Naive thymus-derived CD8-positive, alpha-beta T cell (primary cell): Measurements from ENCODE around the gene FLRT2. TPM values are rescaled to one million over a fixed set of nuclear protein-coding genes. Genes with fewer than 3 reads are reported as not detected.

ENCODE experiments used
- ATAC-seq, 2 donors: fragments of 150-1000 bp; cut with Tn5 transposase in 1 of 2; sonication (Bioruptor Pico), chemical (Tn5 transposase) in 1 of 2; 1 replicate in 1 of 2; 2 replicates in 1 of 2; pipeline ENCODE4 v1.10.0; 2021; ENCODE audit warnings: mild to moderate bottlenecking in 2 of 2, moderate library complexity in 2 of 2
- POLR2A ChIA-PET: fragments of 350-600 bp; sonication (Branson Sonifier 250); formaldehyde crosslinking; loops from one replicate; lab custom pipeline; 2021; ENCODE audit warnings: antibody characterized with exemption; lab: Charles Lee
- DNase-seq, 10 donors: peaks; one replicate each; pipeline versions ENCODE4 v3.0.0 to v3.0.0-alpha.2; 2020 to 2022
- H3K27ac Mint-ChIP-seq, 10 donors: one replicate each; pipeline ENCODE4 v1.8.0; 2020 to 2022; ENCODE audit warnings: mild to moderate bottlenecking in 10 of 10, mixed read lengths in 10 of 10, moderate library complexity in 4 of 10, inconsistent platforms in 1 of 10
- H3K27me3 Mint-ChIP-seq, 5 donors: one replicate each; pipeline ENCODE4 v1.8.0; 2021 to 2022; ENCODE audit warnings: mixed read lengths in 5 of 5
- H3K36me3 Mint-ChIP-seq, 3 donors: one replicate each; pipeline ENCODE4 v1.8.0; 2020 to 2022; ENCODE audit warnings: mixed read lengths in 3 of 3, mild to moderate bottlenecking in 2 of 3, inconsistent platforms in 1 of 3
- H3K4me1 Mint-ChIP-seq, 4 donors: one replicate each; pipeline ENCODE4 v1.8.0; 2021 to 2022; ENCODE audit warnings: mixed read lengths in 4 of 4
- H3K4me3 Mint-ChIP-seq, 10 donors: one replicate each; pipeline ENCODE4 v1.8.0; 2020 to 2022; ENCODE audit warnings: mild to moderate bottlenecking in 10 of 10, mixed read lengths in 10 of 10, moderate library complexity in 6 of 10, inconsistent platforms in 1 of 10
- H3K9me3 Mint-ChIP-seq, 9 donors: one replicate each; pipeline ENCODE4 v1.8.0; 2020 to 2022; ENCODE audit warnings: mixed read lengths in 9 of 9, mild to moderate bottlenecking in 3 of 9, inconsistent platforms in 1 of 9, moderate library complexity in 1 of 9
- polyA plus RNA-seq, 3 donors: library from polyadenylated mRNA; unstranded; fragments of 300-500 nt; fragmentation: Illumina TruSeq; gene quantifications; one replicate each; pipeline ENCODE4 v1.2.3, GENCODE V29; 2021
- total RNA-seq, 8 experiments: library from RNA in 2 of 8; stranded (reverse) in 2 of 8; gene quantifications; one replicate each; pipeline ENCODE4 v1.2.3 and lab custom pipeline; 2021 to 2026

The FLRT2 gene
- total and polyA plus RNA-seq, 5 experiments from 2014 or later = not detected

- POLR2A ChIA-PET = no interaction called here
- Mint-ChIP-seq H3K4me3 (peak overlapping the region in 1 of 10 donors; percentile 34), H3K4me1 (peaks cover 2 to 13% (median 11%) of the 10 kb centered on the region in 4 donors), H3K36me3 (peaks cover 0 to 5% (median 0%) of the 10 kb centered on the region in 3 donors), H3K9me3 (peaks cover 0 to 13% (median 0%) of the 10 kb centered on the region in 9 donors), H3K27me3 (peaks cover 0 to 25% (median 6%) of the 10 kb centered on the region in 5 donors), H3K27ac (no peak overlapping the region)
- ATAC-seq = no peak
- peak in 1 of 10 donors; percentile 11 for DNase-seq
Measured at GRCh38 chr14:85587151-85587711, 57.3 kb downstream of the FLRT2 start.

DNA sequence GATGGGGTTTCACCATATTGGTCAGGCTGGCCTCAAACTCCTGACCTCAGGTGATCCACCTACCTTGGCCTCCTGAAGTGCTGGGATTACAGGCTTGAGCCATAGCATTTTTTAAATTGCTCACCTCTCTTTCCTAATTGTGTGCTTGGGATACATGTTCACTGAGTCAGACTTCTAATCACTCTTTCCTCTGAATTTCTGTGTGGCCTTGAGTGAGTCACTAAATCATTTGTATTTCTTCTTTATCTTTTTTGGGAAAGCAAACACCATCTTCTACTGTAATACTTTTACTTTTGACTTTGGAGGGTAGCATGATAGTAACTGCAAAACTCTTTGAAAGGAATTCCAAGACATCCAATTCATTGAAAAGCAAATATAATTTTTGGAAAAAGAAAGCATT lies 60.8 kb downstream of the FLRT2 start:
- Mint-ChIP-seq H3K9me3 (peaks cover 0 to 13% (median 0%) of the 10 kb centered on the region in 9 donors), H3K4me3 (no peak overlapping the region), H3K36me3 (peaks cover 0 to 5% (median 0%) of the 10 kb centered on the region in 3 donors), H3K27ac (no peak overlapping the region), H3K4me1 (peaks cover 2 to 13% (median 11%) of the 10 kb centered on the region in 4 donors), H3K27me3 (peaks cover 0 to 25% (median 4%) of the 10 kb centered on the region in 5 donors)
- ATAC-seq = no peak
- no peak for DNase-seq
- POLR2A ChIA-PET = no interaction called here

- peaks cover 0 to 13% (median 0%) of the 10 kb centered on the region in 9 donors for H3K9me3 Mint-ChIP-seq
- H3K4me3 Mint-ChIP-seq = no peak overlapping the region
- H3K4me1 Mint-ChIP-seq = no peaks in the 10 kb centered on the region
- no peak for DNase-seq
- no peak overlapping the region for H3K27ac Mint-ChIP-seq
- no peak for ATAC-seq
- POLR2A ChIA-PET = no interaction called here
- H3K36me3 Mint-ChIP-seq = peaks cover 0 to 5% (median 0%) of the 10 kb centered on the region in 3 donors
- peaks cover 0 to 20% (median 4%) of the 10 kb centered on the region in 5 donors for H3K27me3 Mint-ChIP-seq
Measured at GRCh38 chr14:85594217-85594616, 64.3 kb downstream of the FLRT2 start.

DNA sequence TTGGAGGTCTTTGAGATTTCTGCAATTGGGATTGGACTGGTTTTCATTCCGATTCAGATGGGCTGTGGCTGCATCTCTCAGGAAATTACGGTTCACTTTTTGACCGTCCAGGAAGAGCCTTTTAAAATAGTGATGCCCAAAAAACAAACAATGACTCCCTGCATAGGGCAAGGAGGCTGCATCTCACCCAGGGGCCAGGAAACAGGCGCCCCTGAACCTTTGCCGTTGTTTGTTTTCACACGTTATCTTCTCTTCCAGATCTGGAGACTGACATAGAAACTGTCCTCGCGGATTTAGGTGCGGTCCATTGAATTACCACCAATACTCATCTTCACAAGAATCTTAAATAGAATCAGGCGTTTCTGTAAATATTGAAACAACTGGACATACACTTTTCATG lies 66.0 kb downstream of the FLRT2 start:
- POLR2A ChIA-PET = no interaction called here
- Mint-ChIP-seq H3K36me3 (peaks cover 0 to under 1% (median 0%) of the 10 kb centered on the region in 3 donors), H3K4me1 (no peaks in the 10 kb centered on the region), H3K27me3 (peaks cover 0 to 9% (median 2%) of the 10 kb centered on the region in 5 donors), H3K27ac (no peak overlapping the region), H3K4me3 (no peak overlapping the region), H3K9me3 (peaks cover 0 to 10% (median 0%) of the 10 kb centered on the region in 9 donors)
- ATAC-seq (no peak), DNase-seq (no peak)

- Mint-ChIP-seq H3K4me1 (no peaks in the 10 kb centered on the region), H3K27me3 (peaks cover 0 to 9% (median 1%) of the 10 kb centered on the region in 5 donors), H3K4me3 (no peak overlapping the region), H3K36me3 (no peaks in the 10 kb centered on the region), H3K27ac (no peak overlapping the region), H3K9me3 (peaks cover 0 to 10% (median 0%) of the 10 kb centered on the region in 9 donors)
- DNase-seq (no peak), ATAC-seq (no peak)
- POLR2A ChIA-PET = no interaction called here
Measured at GRCh38 chr14:85596562-85596961, 66.6 kb downstream of the FLRT2 start.

DNA sequence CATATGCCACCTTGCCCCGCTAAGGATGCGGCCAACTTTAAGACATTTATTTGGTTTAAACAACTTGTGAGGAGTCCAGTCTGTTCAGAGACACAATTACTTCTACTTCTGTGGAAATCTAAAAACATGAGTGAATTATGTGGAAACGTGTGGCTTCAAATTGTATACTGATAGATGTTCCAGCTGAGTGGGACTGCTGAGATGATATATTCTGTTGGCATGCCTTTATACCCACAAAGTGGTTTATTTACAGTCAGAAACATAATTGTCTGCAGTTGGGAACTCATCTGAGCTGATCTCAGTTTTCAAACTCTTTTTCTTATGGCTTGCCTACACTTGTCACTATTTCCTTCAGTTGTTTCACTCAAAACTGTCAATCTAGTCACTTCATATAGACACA lies 67.8 kb downstream of the FLRT2 start:
- no peaks in the 10 kb centered on the region for H3K4me1 Mint-ChIP-seq
- peaks cover 0 to 10% (median 0%) of the 10 kb centered on the region in 9 donors for H3K9me3 Mint-ChIP-seq
- ATAC-seq (no peak), DNase-seq (no peak)
- POLR2A ChIA-PET = no interaction called here
- H3K27me3 Mint-ChIP-seq = peaks cover 0 to 9% (median 0%) of the 10 kb centered on the region in 5 donors
- no peak overlapping the region for H3K27ac Mint-ChIP-seq
- H3K4me3 Mint-ChIP-seq = no peak overlapping the region
- H3K36me3 Mint-ChIP-seq = no peaks in the 10 kb centered on the region

GRCh38 chr14:85599939-85600338 lies 70.0 kb downstream of the FLRT2 start:
- ATAC-seq (no peak), DNase-seq (no peak)
- Mint-ChIP-seq H3K27ac (no peak overlapping the region), H3K27me3 (peaks cover 0 to 9% (median 0%) of the 10 kb centered on the region in 5 donors), H3K4me3 (no peak overlapping the region), H3K9me3 (peaks cover 0 to 13% (median 0%) of the 10 kb centered on the region in 9 donors), H3K4me1 (no peaks in the 10 kb centered on the region), H3K36me3 (no peaks in the 10 kb centered on the region)
- POLR2A ChIA-PET = no interaction called here

- no peak overlapping the region for H3K4me3 Mint-ChIP-seq
Measured at GRCh38 chr14:85601246-85601645, 71.3 kb downstream of the FLRT2 start.

DNA sequence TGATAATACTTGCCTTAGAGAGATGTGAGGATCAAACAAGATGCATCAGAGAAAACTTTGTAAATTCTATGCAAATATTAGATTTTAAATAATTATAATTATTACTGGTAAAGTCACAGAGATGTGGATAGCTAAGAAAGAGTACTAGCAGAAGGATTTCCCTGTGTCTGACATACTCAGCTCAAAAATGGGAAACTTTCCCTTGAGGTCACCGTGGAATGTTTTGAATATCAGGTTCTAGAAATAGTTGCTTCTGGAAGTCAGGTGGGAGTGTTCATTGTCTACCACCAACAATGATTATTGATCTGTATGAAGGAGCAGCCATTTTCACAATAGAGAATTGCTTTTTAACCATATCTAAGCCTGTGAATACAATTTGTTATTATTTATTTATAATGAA lies 71.7 kb downstream of the FLRT2 start:
- peaks cover 0 to 9% (median 0%) of the 10 kb centered on the region in 5 donors for H3K27me3 Mint-ChIP-seq
- no peak overlapping the region for H3K27ac Mint-ChIP-seq
- ATAC-seq (no peak), DNase-seq (no peak)
- no peaks in the 10 kb centered on the region for H3K4me1 Mint-ChIP-seq
- POLR2A ChIA-PET = no interaction called here
- no peaks in the 10 kb centered on the region for H3K36me3 Mint-ChIP-seq
- peaks cover 0 to 13% (median 0%) of the 10 kb centered on the region in 9 donors for H3K9me3 Mint-ChIP-seq
- H3K4me3 Mint-ChIP-seq = no peak overlapping the region

More at GRCh38 chr14:85601246-85601645, 71.3 kb downstream of the FLRT2 start:
- ATAC-seq = no peak
- H3K27ac Mint-ChIP-seq = no peak overlapping the region
- peaks cover 0 to 13% (median 0%) of the 10 kb centered on the region in 9 donors for H3K9me3 Mint-ChIP-seq
- POLR2A ChIA-PET = no interaction called here
- no peaks in the 10 kb centered on the region for H3K36me3 Mint-ChIP-seq
- DNase-seq = no peak
- H3K27me3 Mint-ChIP-seq = peaks cover 0 to 9% (median 0%) of the 10 kb centered on the region in 5 donors
- H3K4me1 Mint-ChIP-seq = no peaks in the 10 kb centered on the region

DNA sequence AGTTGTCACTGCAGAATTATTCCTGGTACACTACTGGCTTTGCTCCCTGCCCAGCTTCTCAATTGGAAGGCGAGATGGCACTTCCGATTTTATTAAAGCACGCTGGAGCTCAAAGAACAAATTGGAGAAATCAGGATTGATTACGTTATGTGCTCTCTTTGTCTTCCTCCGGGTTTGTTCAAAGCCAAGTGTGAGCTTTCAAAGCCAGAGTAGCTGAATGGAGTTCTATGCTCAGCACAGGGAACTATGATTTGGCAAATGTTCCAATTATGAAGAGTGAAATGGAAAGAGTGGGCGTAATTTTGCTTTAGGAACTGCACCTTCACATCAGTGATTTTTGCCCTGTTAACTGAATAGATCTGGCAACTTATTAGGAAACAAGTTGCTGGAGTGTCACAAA lies 72.4 kb downstream of the FLRT2 start:
- Mint-ChIP-seq H3K27ac (no peak overlapping the region), H3K4me1 (no peaks in the 10 kb centered on the region), H3K36me3 (no peaks in the 10 kb centered on the region), H3K9me3 (peaks cover 0 to 13% (median 0%) of the 10 kb centered on the region in 9 donors), H3K4me3 (no peak overlapping the region), H3K27me3 (peaks cover 0 to 13% (median 0%) of the 10 kb centered on the region in 5 donors)
- POLR2A ChIA-PET = no interaction called here
- no peak for ATAC-seq
- DNase-seq = no peak

DNA sequence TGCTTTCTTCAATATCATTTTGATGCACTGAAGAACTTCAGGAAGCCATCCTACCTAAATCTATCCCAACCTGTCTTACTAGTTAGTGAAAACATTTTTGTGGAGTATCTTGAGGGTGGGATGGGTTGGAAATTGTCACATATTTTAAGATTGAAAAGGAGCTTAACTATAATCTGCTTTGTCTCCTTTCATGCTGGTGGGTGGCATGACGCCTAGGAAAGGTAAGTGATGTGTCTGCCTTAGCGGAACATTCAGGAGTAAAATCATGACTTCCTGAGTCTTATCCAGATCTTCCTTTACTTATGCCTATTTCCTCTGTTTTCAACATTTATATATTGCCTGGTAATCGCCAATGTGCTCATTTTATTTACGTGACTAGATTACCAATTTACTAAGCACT lies 74.1 kb downstream of the FLRT2 start:
- no peak for ATAC-seq

DNA sequence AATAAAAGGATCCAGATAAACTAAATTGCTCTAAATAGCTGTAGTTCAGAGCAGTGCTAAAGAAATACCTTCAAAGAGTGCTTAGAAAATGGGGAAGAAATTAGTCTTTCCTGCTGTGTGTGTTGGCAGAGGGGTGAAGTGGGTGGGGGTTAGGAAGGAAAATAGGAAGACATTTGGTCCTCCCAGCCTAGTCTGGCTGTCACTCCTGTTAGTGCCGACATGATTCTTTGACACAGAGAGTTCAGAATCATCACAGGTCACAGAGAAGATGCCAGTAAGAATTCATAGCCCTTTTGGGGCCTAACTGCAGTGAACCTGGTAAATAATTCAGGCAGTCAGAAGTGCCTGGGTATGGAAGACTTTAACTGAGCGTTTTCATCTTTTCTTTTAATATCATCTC lies 74.8 kb downstream of the FLRT2 start:
- DNase-seq (no peak), ATAC-seq (no peak)
- Mint-ChIP-seq H3K36me3 (no peaks in the 10 kb centered on the region), H3K27me3 (peaks cover 0 to 12% (median 0%) of the 10 kb centered on the region in 5 donors), H3K4me3 (no peak overlapping the region), H3K27ac (no peak overlapping the region), H3K9me3 (peaks cover 0 to 13% (median 0%) of the 10 kb centered on the region in 9 donors), H3K4me1 (no peaks in the 10 kb centered on the region)
- POLR2A ChIA-PET = no interaction called here

More for the DNA sequence above, 74.1 kb downstream of the FLRT2 start:
- Mint-ChIP-seq H3K36me3 (no peaks in the 10 kb centered on the region), H3K27ac (no peak overlapping the region), H3K9me3 (peaks cover 0 to 13% (median 0%) of the 10 kb centered on the region in 9 donors), H3K27me3 (peaks cover 0 to 13% (median 0%) of the 10 kb centered on the region in 5 donors), H3K4me1 (no peaks in the 10 kb centered on the region), H3K4me3 (no peak overlapping the region)
- POLR2A ChIA-PET = no interaction called here
- no peak for DNase-seq

DNA sequence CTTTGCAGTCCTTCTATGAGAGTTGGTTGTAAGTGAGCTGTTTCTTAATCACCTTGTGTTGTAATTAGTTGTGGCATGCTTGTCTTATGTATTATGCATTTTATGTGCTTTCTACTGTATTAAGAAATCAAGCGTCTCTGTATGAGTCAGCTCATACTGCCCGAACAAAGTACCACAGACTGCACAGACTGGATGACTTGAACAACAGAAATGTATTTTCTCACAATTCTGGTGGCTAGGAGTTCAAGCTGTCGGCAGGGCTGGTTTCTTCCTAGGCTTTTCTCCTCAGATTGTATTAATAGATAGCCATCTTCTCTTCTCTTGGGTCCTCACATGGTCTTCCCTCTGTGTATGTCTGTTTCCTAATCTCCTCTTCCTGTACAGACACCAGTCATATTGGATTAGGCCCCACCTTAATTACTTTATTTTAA lies 77.7 kb downstream of the FLRT2 start:
- Mint-ChIP-seq H3K36me3 (no peaks in the 10 kb centered on the region), H3K27ac (no peak overlapping the region), H3K9me3 (peaks cover 0 to 10% (median 0%) of the 10 kb centered on the region in 9 donors), H3K27me3 (peaks cover 0 to 10% (median 0%) of the 10 kb centered on the region in 5 donors), H3K4me3 (no peak overlapping the region), H3K4me1 (no peaks in the 10 kb centered on the region)
- ATAC-seq = no peak
- POLR2A ChIA-PET = no interaction called here
- DNase-seq = no peak
